22Rv1 (cell line): Measurements from ENCODE around the gene ULK4.
"Not testable (repeated sequence)": the region's sequence is repeated elsewhere in the genome, so short reads cannot be mapped to it uniquely, and the experiment has no call there.

Experiments used
- H3K27ac ChIP-seq: fragments of 450-650 bp; 2 replicates; pipeline ENCODE4 v1.5.1; 2017
- CTCF ChIP-seq: fragments of 450-650 bp; IDR thresholded peaks from 2 replicates; pipeline ENCODE4 v1.5.1; 2017; ENCODE audit warnings: mild to moderate bottlenecking
- ZFX ChIP-seq: fragments of 450-650 bp; IDR thresholded peaks from 2 replicates; pipeline ENCODE4 v1.6.1; 2017; ENCODE audit warnings: antibody characterized with exemption, borderline replicate concordance

The ULK4 gene

GRCh38 chr3:41660510-41660909 is 301.4 kb downstream of the ULK4 start:
- H3K27ac ChIP-seq, result no peak overlapping the region

GRCh38 chr3:41653571-41654239 is 308.2 kb downstream of the ULK4 start:
- TF ChIP-seq ZFX (no peak), CTCF (no peak)

More at GRCh38 chr3:41660510-41660909, 301.4 kb downstream of the ULK4 start:
- TF ChIP-seq CTCF, result no peak
- no peak for TF ChIP-seq ZFX

GRCh38 chr3:41652931-41653330 is 309.0 kb downstream of the ULK4 start:
- TF ChIP-seq ZFX, result no peak
- no peak for TF ChIP-seq CTCF
- H3K27ac ChIP-seq, result no peak overlapping the region

More at GRCh38 chr3:41653571-41654239, 308.2 kb downstream of the ULK4 start:
- H3K27ac ChIP-seq, result no peak overlapping the region

- no peak overlapping the region for H3K27ac ChIP-seq
- TF ChIP-seq CTCF (no peak), ZFX (no peak)
Measured at GRCh38 chr3:41652506-41652905, 309.4 kb downstream of the ULK4 start.

- no peak for TF ChIP-seq CTCF
- H3K27ac ChIP-seq, result no peak overlapping the region
Measured at GRCh38 chr3:41651718-41652117, 310.2 kb downstream of the ULK4 start.

- TF ChIP-seq CTCF (no peak), ZFX (no peak)
- H3K27ac ChIP-seq, result no peak overlapping the region
Measured at GRCh38 chr3:41650406-41650805, 311.5 kb downstream of the ULK4 start.

- TF ChIP-seq CTCF, result no peak
- TF ChIP-seq ZFX, result no peak
Measured at GRCh38 chr3:41649129-41649739, 312.7 kb downstream of the ULK4 start.

GRCh38 chr3:41647730-41648129 is 314.2 kb downstream of the ULK4 start:
- H3K27ac ChIP-seq, result not testable (repeated sequence)

More at GRCh38 chr3:41649129-41649739, 312.7 kb downstream of the ULK4 start:
- no peak overlapping the region for H3K27ac ChIP-seq
